ENCODE data around the gene ACAP1.

DNA sequence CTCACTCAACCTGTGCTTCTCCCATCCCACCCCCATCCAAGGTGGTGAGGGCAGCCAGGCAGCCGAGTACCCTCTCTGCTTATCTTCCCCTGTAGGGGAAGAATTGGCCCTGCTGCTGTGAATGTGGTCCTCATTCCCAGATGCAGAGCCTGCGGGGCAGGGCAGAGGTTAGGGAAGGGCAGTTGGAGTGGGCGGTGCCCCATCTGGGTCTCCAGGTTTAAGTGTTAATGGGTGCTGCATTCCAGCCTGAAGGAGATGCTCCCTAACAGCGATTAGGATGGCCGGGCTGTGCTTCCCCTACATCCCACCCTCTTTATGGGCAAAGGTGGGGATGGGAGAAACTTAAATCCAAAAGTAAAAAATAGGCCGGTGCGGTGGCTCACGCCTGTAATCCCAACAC, 30.8 kb downstream of the ACAP1 start:
- TF ChIP-seq GATA2 (IDR thresholded peaks at IDR 0.05; ENCODE audit: low read depth, low read length) (no peak), GATA3 (IDR thresholded peaks at IDR 0.05; ENCODE audit: low read depth, low read length) (no peak)

All from SH-SY5Y (cell line).